Activated effector memory CD4-positive, alpha-beta T cell treated with anti-CD3 and anti-CD28 coated beads, Interleukin-2, amount 50 U/mL, for 16 hours (primary cell): ENCODE measurements around the gene PTPRA.
"Not testable (repeated sequence)": the region's sequence is repeated elsewhere in the genome, so short reads cannot be mapped to it uniquely, and the experiment has no call there.

ENCODE experiments used
- DNase-seq: peaks from one replicate; pipeline ENCODE4 v3.0.0-alpha.2; 2020

The PTPRA gene

GRCh38 chr20:2891343-2891742 lies 18.1 kb downstream of the PTPRA start:
- no peak for DNase-seq

- DNase-seq: no peak
These were observed 19.1 kb downstream of the PTPRA start for GRCh38 chr20:2892376-2892775.

- DNase-seq: no peak
These were observed 20.9 kb downstream of the PTPRA start for GRCh38 chr20:2894221-2894620.

- not testable (repeated sequence) for DNase-seq
These were observed 21.9 kb downstream of the PTPRA start for GRCh38 chr20:2895154-2895553.

DNA sequence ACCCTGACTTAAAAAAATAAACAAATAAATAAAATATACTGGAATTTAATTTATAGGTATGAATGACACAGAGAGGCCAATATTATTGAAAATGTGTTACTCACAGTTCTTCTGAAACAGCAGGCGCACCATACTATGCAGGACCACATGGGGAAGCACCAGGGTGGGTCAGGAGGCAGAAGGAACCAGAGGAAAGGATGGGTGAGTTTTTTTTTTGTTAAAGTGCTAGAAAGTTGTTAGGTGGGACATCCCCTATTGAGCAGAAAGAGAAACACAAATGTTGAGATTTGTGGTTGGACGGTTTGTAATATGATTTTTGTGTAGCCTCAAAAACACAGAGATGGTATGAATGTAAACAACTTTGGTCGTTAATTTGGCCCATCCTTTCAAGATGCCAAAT lies 26.0 kb downstream of the PTPRA start:
- no peak for DNase-seq

DNA sequence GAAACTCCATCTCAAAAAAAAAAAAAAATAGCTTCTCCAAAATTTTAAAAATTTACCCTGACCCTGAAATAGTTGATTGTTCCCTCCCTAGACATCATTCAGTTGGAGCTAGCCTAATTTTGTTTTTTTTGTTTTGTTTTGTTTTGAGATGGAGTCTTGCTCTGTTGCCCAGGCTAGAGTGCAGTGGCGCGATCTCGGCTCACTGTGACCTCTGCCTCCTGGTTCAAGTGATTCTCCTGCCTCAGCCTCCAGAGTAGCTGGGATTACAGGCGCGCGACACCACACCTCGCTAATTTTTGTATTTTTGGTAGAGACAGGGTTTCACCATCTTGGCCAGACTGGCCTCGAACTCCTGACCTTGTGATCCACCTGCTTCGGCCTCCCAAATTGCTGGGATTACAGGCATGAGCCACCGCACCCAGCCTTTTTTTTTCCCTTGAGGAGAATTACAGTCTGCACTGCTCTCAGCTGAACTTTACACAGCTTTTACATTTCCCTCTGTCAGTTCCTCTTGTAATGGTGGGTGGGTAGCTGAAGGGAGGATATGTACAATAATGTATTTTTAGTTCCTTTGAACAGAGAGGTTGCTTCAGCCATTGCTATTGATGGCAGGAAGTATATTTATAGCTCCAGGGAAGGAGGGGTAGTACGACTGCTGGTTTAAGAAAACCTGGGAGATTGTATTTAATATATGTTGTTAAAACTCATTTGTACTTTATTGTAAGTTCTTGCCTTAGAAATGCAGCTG lies 27.7 kb downstream of the PTPRA start:
- DNase-seq: no peak

GRCh38 chr20:2902291-2902690 lies 29.0 kb downstream of the PTPRA start:
- DNase-seq: no peak

DNA sequence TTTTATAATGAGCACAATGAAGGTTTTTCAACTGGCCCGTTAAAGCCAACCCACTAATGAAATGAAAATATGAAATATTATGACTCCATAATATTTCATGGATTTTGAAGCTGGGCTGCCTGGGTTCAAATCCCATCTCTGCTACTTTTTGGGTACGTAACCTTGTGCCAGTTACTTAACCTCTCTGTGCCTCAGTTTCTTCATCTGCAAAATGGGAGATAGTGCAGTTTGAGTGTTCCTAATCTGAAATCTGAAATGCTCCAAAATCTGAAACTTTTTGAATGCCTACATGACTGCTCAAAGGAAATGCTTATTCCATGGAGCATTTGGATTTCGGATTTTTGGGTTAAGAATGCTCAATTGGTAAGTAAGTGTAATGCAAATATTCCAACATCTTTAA lies 29.5 kb downstream of the PTPRA start:
- DNase-seq: no peak

DNA sequence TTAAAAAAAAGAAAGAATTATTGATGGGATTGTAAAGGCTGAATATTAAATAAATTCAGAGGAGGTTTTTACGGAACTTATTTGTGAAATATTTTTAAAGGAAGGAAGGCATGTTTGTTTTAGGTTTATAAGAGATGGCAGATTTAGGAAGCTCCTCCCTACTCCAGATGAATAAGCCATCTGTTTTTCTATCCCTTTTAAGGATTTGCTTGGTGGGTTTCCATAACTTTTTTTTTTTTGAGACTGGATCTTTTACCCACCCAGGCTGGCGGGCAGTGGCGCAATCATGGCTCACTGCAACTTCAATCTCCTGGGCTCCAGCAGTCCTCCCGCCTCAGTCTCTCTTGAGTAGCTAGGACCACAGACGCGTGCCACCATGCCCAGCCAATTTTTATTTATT lies 30.4 kb downstream of the PTPRA start:
- DNase-seq: no peak

GRCh38 chr20:2907519-2907918 lies 34.2 kb downstream of the PTPRA start:
- DNase-seq: no peak

- no peak for DNase-seq
These were observed 36.7 kb downstream of the PTPRA start for GRCh38 chr20:2909953-2910352.

- DNase-seq: no peak
These were observed 37.9 kb downstream of the PTPRA start for GRCh38 chr20:2911200-2911599.

DNA sequence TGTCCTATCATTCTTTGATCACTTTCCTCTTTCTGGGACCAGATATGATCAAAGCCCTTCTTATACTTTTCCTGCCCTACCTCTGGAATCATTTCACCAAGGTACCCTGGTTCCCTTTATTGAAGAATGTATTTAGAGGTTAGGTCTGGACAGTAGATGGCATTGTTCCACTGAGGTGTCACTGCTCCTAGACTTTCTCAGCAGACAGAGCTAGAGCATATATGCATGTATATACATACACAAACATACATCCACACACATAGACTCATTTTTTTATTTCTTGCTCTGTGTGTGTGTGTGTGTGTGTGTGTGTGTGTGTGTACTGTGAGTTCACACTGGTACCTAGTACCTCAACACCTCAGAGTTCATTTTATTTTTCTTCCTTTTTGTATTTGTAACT lies 40.9 kb downstream of the PTPRA start:
- no peak for DNase-seq

DNA sequence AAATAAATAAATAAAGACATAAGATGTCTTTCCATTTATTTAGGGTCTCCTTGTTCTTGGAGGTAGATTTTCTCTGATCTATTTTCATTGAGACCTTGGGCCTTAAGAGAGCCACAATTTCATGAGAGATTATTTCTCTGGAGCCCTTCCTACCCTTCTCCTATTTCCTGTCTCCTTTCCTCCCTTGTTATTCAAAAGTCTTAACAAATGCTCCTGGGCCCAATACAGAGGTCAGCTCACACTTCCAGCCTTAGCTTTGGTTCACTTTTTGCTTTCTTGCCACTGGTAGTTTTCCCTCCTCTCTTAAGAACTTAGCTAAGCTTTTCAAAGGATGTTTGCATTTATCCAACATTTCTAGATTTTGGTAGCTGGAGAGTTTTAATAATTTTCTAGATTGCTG lies 44.0 kb downstream of the PTPRA start:
- DNase-seq: no peak

- DNase-seq: no peak
These were observed 45.1 kb downstream of the PTPRA start for GRCh38 chr20:2918096-2919049.

GRCh38 chr20:2919518-2920245 lies 46.4 kb downstream of the PTPRA start:
- no peak for DNase-seq

- DNase-seq: no peak
These were observed 47.2 kb downstream of the PTPRA start for GRCh38 chr20:2920473-2920872.

DNA sequence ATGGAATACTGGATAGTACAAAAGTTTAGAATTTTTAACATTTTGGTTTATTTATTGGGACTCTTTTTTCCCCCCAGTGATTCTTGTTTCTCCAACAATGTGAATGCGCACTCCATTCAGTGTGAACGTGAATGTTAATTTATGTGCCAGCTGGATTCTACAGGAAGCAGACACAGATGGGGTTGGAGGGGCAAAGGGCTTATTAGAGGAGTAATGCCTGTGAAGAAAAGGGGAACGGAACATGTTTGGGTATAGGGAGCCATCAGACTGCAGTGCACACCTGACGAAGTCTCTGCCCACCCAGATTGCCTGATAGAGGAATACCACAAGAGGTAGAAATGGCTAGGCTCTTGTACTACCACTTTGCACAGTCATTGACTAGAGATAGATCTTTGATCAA lies 48.2 kb downstream of the PTPRA start:
- no peak for DNase-seq

DNA sequence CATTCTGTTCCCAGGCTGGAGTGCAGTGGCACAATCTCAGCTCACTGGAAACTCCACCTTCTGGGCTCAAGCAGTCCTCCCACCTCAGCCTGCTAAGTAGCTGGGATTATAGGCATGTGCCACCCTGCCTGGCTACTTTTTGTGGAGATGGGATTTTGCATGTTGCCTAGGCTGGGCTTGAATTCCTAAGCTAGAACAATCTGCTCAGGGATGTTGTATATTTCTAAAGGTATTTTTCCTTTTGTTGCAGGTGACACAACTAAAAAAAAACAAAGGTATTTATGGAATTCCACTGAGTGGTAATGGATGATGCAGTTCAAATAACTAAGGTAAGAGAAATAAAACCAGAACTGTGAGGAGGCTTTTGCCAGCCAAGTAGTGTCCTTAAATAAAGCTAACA lies 49.7 kb downstream of the PTPRA start:
- no peak for DNase-seq

DNA sequence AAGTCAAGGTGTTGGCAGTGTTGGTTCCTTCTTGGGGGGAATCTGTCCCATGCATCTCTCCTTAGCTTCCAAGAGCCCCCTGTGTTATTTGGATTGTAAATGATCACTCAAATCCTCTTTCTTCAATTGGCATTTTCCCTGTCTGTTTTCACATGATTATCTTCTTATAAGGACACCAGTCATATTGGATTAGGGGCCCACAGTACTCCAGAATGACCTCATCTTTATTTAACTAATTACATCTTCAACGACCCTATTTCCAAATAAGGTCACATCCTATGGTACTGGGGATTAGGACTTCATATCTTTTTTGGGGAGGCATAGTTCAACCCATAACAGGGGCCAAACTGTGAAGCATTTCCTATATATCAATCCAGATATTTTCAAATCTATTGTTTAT lies 57.3 kb downstream of the PTPRA start:
- DNase-seq: no peak

DNA sequence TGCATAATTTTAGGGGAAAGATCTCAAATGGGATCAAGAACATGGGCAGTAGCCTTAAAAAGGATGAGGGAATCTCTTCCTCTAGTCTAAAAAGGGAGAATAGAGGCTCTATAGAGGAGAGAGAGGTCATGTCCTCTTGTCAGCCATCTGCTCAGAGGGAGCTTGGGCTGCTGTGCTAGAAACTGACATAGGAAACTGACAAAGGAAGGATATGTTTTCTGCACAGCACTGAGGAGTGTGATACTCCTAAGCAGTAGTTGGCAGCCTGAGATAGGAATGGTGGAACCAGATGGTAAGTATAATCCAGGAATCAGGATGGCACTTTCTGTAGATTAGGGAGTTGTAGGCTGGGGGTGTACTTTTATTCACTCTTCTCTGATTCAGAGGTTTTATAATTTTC lies 59.2 kb downstream of the PTPRA start:
- DNase-seq: no peak

DNA sequence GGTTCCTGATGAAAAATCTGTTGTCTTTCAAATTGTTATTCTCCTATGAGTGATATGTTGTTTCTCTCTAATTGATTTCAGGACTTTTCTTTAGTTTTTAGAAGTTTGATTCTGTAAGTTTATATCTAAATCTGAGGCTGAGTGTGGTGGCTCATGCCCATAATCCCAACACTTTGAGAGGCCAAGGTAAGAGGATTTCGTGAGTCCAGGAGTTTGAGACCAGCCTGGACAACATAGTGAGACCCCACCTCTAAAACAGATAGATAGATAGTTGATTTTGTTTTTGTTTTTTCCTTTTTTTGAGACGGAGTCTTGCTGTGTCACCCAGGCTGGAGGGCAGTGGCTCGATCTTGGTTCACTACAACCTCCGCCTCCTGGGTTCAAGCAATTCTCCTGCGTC lies 64.6 kb downstream of the PTPRA start:
- no peak for DNase-seq

DNA sequence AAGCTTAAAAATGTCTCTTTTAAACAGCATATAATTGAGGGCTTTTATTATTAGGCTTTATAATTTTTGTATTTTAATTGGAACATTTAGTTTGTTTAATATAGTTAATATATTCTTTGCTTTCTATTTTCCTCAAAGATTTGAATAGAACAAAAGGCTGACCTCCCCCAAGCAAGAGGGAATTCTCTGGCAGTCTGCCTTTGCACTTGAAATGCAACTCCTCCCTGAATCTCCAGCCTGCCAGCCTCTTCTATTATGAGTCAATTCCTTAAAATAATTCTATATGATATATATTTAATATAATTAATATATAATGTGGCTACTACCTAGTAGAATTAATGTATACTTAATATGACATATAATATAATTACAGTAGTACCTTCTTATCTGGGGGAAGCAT lies 69.2 kb downstream of the PTPRA start:
- no peak for DNase-seq
